Progenitor cell of endocrine pancreas (in vitro differentiated cells): Measurements from ENCODE around the gene LTBP1. TPM values are rescaled to one million over a fixed set of nuclear protein-coding genes. Genes with fewer than 3 reads are reported as not detected.

ENCODE experiments used
- DNase-seq: peaks from one replicate; pipeline ENCODE4 v3.0.0; 2021; ENCODE audit warnings: low spot score; ENCODE audit not compliant: unreplicated experiment
- H3K27ac Mint-ChIP-seq: 2 replicates; pipeline ENCODE4 v1.8.0; 2021; ENCODE audit warnings: mild to moderate bottlenecking, moderate library complexity, mixed read lengths
- H3K27me3 Mint-ChIP-seq: 2 replicates; pipeline ENCODE4 v1.8.0; 2021; ENCODE audit warnings: mixed read lengths
- H3K36me3 Mint-ChIP-seq: 2 replicates; pipeline ENCODE4 v1.8.0; 2022; ENCODE audit warnings: mixed read lengths; ENCODE audit not compliant: insufficient read depth
- H3K4me1 Mint-ChIP-seq: 2 replicates; pipeline ENCODE4 v1.8.0; 2021; ENCODE audit warnings: low read depth, mixed read lengths
- H3K4me3 Mint-ChIP-seq: 2 replicates; pipeline ENCODE4 v1.8.0; 2021; ENCODE audit warnings: low read depth, mild to moderate bottlenecking, moderate library complexity, mixed read lengths
- H3K9me3 Mint-ChIP-seq: 2 replicates; pipeline ENCODE4 v1.8.0; 2021; ENCODE audit warnings: low read depth, mixed read lengths
- CTCF ChIP-seq: fragments of 200-600 bp; sonication (generic); IDR thresholded peaks from one replicate; pipeline ENCODE4 v1.5.0; 2021; ENCODE audit warnings: antibody characterized with exemption, mild to moderate bottlenecking; ENCODE audit not compliant: unreplicated experiment
- total RNA-seq: library from RNA; stranded (reverse); gene quantifications from 2 replicates; pipeline ENCODE4 v1.2.1, GENCODE V29; 2021

Gene LTBP1
- total RNA-seq, 1 donor from 2014 or later: 63.0 TPM

GRCh38 chr2:33133454-33133952 lies 186.8 kb downstream of the LTBP1 start:
- Mint-ChIP-seq H3K4me1 (no peaks in the 10 kb centered on the region), H3K27me3 (no peaks in the 10 kb centered on the region), H3K36me3 (no peaks in the 10 kb centered on the region), H3K4me3 (no peak overlapping the region), H3K27ac (no peak overlapping the region), H3K9me3 (no peaks in the 10 kb centered on the region)
- no peak for TF ChIP-seq CTCF
- DNase-seq: no peak

GRCh38 chr2:33134086-33134771 lies 187.5 kb downstream of the LTBP1 start:
- Mint-ChIP-seq H3K4me1 (no peaks in the 10 kb centered on the region), H3K9me3 (no peaks in the 10 kb centered on the region), H3K27me3 (no peaks in the 10 kb centered on the region), H3K27ac (no peak overlapping the region), H3K4me3 (no peak overlapping the region), H3K36me3 (no peaks in the 10 kb centered on the region)
- no peak for TF ChIP-seq CTCF
- DNase-seq: no peak

- H3K4me3 Mint-ChIP-seq: no peak overlapping the region
- no peak overlapping the region for H3K27ac Mint-ChIP-seq
Observed at GRCh38 chr2:33134791-33135560, 188.2 kb downstream of the LTBP1 start.

GRCh38 chr2:33135645-33136044 lies 188.9 kb downstream of the LTBP1 start:
- Mint-ChIP-seq H3K4me3 (no peak overlapping the region), H3K27me3 (no peaks in the 10 kb centered on the region), H3K27ac (no peak overlapping the region), H3K9me3 (no peaks in the 10 kb centered on the region), H3K36me3 (no peaks in the 10 kb centered on the region), H3K4me1 (no peaks in the 10 kb centered on the region)
- TF ChIP-seq CTCF: no peak
- DNase-seq: no peak

More at GRCh38 chr2:33134791-33135560, 188.2 kb downstream of the LTBP1 start:
- no peaks in the 10 kb centered on the region for H3K4me1 Mint-ChIP-seq
- H3K27me3 Mint-ChIP-seq: no peaks in the 10 kb centered on the region
- TF ChIP-seq CTCF: no peak
- DNase-seq: no peak
- no peaks in the 10 kb centered on the region for H3K9me3 Mint-ChIP-seq
- no peaks in the 10 kb centered on the region for H3K36me3 Mint-ChIP-seq

- Mint-ChIP-seq H3K4me3 (no peak overlapping the region), H3K27me3 (no peaks in the 10 kb centered on the region), H3K9me3 (no peaks in the 10 kb centered on the region), H3K27ac (no peak overlapping the region), H3K4me1 (no peaks in the 10 kb centered on the region), H3K36me3 (no peaks in the 10 kb centered on the region)
- DNase-seq: no peak
- TF ChIP-seq CTCF: no peak
Observed at GRCh38 chr2:33136056-33136455, 189.3 kb downstream of the LTBP1 start.
